Endothelial cell of umbilical vein (primary cell): ENCODE data around the gene VGLL4. TPM values are rescaled to one million over a fixed set of nuclear protein-coding genes. Genes with fewer than 3 reads are reported as not detected.

Source experiments
- BruUV-seq: library from RNA; stranded (reverse); fragments of 400-500 nt; replicated peaks from 2 replicates; lab custom pipeline; 2021; lab: Mats Ljungman, UMichigan
- CTCF ChIA-PET: fragments of 300-600, 350-600 bp; sonication (Branson Sonifier 250); formaldehyde crosslinking; loops from one replicate; lab custom pipeline; 2021; ENCODE audit warnings: antibody characterized with exemption, inconsistent platforms; lab: Charles Lee
- POLR2A ChIA-PET: fragments of 300-600, 350-600 bp; sonication (Branson Sonifier 250); formaldehyde crosslinking; loops from one replicate; lab custom pipeline; 2021; ENCODE audit warnings: antibody characterized with exemption, inconsistent platforms; lab: Charles Lee
- DNase-seq: peaks from one replicate; pipeline ENCODE4 v3.0.0-alpha.2; 2011; ENCODE audit warnings: low read depth, low spot score
- FAIRE-seq: peaks from 2 replicates; lab custom pipeline; 2011; peaks lifted over from hg19 to GRCh38; lab: Jason Lieb, UNC
- H2AFZ ChIP-seq: 2 replicates; pipeline ENCODE4 v1.6.0; 2012; ENCODE audit warnings: low read depth, low read length, control low read depth, inconsistent platforms
- H3K27ac ChIP-seq: 2 replicates; pipeline ENCODE4 v1.5.1; 2011; ENCODE audit warnings: low read depth, mild to moderate bottlenecking, control low read depth, low read length, moderate library complexity; ENCODE audit not compliant: insufficient read depth
- H3K27me3 ChIP-seq, 2 experiments: 2 replicates each; pipeline versions ENCODE4 v1.6.0 to v1.6.1; 2011; ENCODE audit warnings: low read length in 2 of 2, mixed read lengths in 1 of 2; ENCODE audit not compliant: control insufficient read depth in 2 of 2, insufficient read depth in 2 of 2
- H3K36me3 ChIP-seq, 2 experiments: 2 replicates in 1 of 2; 3 replicates in 1 of 2; pipeline ENCODE4 v1.5.1; 2011; ENCODE audit warnings: low read length in 2 of 2, mild to moderate bottlenecking in 1 of 2, moderate library complexity in 1 of 2; ENCODE audit not compliant: control insufficient read depth in 2 of 2, insufficient read depth in 2 of 2; ENCODE audit errors: extremely low read depth in 1 of 2
- H3K4me1 ChIP-seq: 3 replicates; pipeline ENCODE4 v1.5.1; 2011; ENCODE audit warnings: mild to moderate bottlenecking, low read length; ENCODE audit not compliant: control insufficient read depth, insufficient read depth; ENCODE audit errors: extremely low read depth
- H3K4me2 ChIP-seq: 2 replicates; pipeline ENCODE4 v1.6.1; 2011; ENCODE audit warnings: low read length, control low read depth, mixed read lengths; ENCODE audit not compliant: insufficient read depth
- H3K4me3 ChIP-seq, 3 experiments: fragments of 200-600 bp in 1 of 3; sonication (generic), shearing (Covaris generic) in 1 of 3; replicated peaks in 1 of 3; 2 replicates each; pipeline ENCODE4 v1.5.1; 2011 to 2016; ENCODE audit warnings: control low read depth in 3 of 3, low read length in 3 of 3, mild to moderate bottlenecking in 2 of 3, inconsistent platforms in 1 of 3, low read depth in 1 of 3, moderate library complexity in 1 of 3; ENCODE audit not compliant: insufficient read depth in 1 of 3
- H3K79me2 ChIP-seq: 2 replicates; pipeline ENCODE4 v1.6.0; 2012; ENCODE audit warnings: low read length, inconsistent platforms; ENCODE audit not compliant: control insufficient read depth, insufficient read depth
- H3K9ac ChIP-seq: replicated peaks from 2 replicates; pipeline ENCODE3; 2011; ENCODE audit warnings: low read length, control low read depth; ENCODE audit not compliant: insufficient read depth; ENCODE audit errors: extremely low read depth
- H3K9me1 ChIP-seq: replicated peaks from 3 replicates; pipeline ENCODE4 v1.6.0; 2011; ENCODE audit warnings: mild to moderate bottlenecking, low read length; ENCODE audit not compliant: control insufficient read depth, insufficient read depth; ENCODE audit errors: extremely low read depth
- H3K9me3 ChIP-seq: replicated peaks from 2 replicates; pipeline ENCODE4 v1.5.1; 2012; ENCODE audit warnings: low read length, inconsistent platforms; ENCODE audit not compliant: control insufficient read depth, insufficient read depth
- H4K20me1 ChIP-seq: replicated peaks from 2 replicates; pipeline ENCODE3; 2011; ENCODE audit warnings: mild to moderate bottlenecking, low read length; ENCODE audit not compliant: control insufficient read depth, insufficient read depth; ENCODE audit errors: extremely low read depth
- CTCF ChIP-seq, 2 donors: IDR thresholded peaks; 1 replicate in 1 of 2; 2 replicates in 1 of 2; pipeline ENCODE4 v1.5.1; 2011; ENCODE audit warnings: low read length in 2 of 2, mild to moderate bottlenecking in 2 of 2, moderate library complexity in 2 of 2, control low read depth in 1 of 2, inconsistent platforms in 1 of 2, low read depth in 1 of 2; ENCODE audit not compliant: insufficient read depth in 1 of 2; ENCODE audit errors: extremely low read depth in 1 of 2
- EZH2 ChIP-seq: IDR thresholded peaks from 2 replicates; pipeline ENCODE4 v1.6.1; 2012; ENCODE audit warnings: borderline replicate concordance, low read depth, mild to moderate bottlenecking, moderate library complexity, low read length, inconsistent platforms; ENCODE audit not compliant: severe bottlenecking
- FOS ChIP-seq: IDR thresholded peaks from 2 replicates; pipeline ENCODE4 v1.6.1; 2011; ENCODE audit warnings: mild to moderate bottlenecking, low read length, moderate library complexity, borderline replicate concordance; ENCODE audit not compliant: insufficient read depth
- GATA2 ChIP-seq: IDR thresholded peaks from 2 replicates; pipeline ENCODE4 v1.7.0; 2011; ENCODE audit warnings: low read depth, mild to moderate bottlenecking, moderate library complexity, mixed read lengths, low read length; ENCODE audit not compliant: insufficient read length, insufficient read depth
- JUN ChIP-seq: IDR thresholded peaks from 2 replicates; pipeline ENCODE4 v1.6.1; 2011; ENCODE audit warnings: borderline replicate concordance, low read depth; ENCODE audit not compliant: insufficient read length, insufficient read depth
- MAX ChIP-seq: IDR thresholded peaks from 2 replicates; pipeline ENCODE4 v1.6.1; 2011; ENCODE audit not compliant: insufficient read depth, insufficient read length
- MYC ChIP-seq: IDR thresholded peaks from one replicate; pipeline ENCODE4 v1.6.1; 2011; ENCODE audit warnings: mild to moderate bottlenecking, low read depth, low read length
- POLR2A ChIP-seq: IDR thresholded peaks from 2 replicates; pipeline ENCODE4 v1.6.1; 2012; ENCODE audit warnings: low read depth, mild to moderate bottlenecking, control low read depth, low read length
- POLR2AphosphoS5 ChIP-seq: IDR thresholded peaks from 2 replicates; pipeline ENCODE4 v1.6.1; 2012; ENCODE audit warnings: low read depth, mild to moderate bottlenecking, control low read depth, low read length, moderate library complexity; ENCODE audit not compliant: insufficient read depth
- dilution Hi-C: fragments of 300-500 bp; cut with MboI; formaldehyde crosslinking; loops from one replicate; pipeline ENCODE4 v1.15.0; 2019; ENCODE audit warnings: low sequenced_read_pairs; ENCODE audit not compliant: extremely low pct_ligation_motif_present
- intact Hi-C: fragments of 100-400 bp; cut with micrococcal nuclease; formaldehyde crosslinking; loops from one replicate; pipeline ENCODE4 v1.10.0; 2022
- polyA plus RNA-seq, 4 experiments: library from polyadenylated mRNA; depleted of rRNA in 3 of 4; stranded (reverse) in 3 of 4; unstranded in 1 of 4; fragments of >200 nt; gene quantifications; 2 replicates each; pipeline versions ENCODE4 v1.2.1 to v1.2.3, GENCODE V29; 2011 to 2012; ENCODE audit warnings: missing spikeins in 1 of 4
- total RNA-seq: library from RNA; stranded (reverse); gene quantifications from 2 replicates; pipeline ENCODE4 v1.2.3, GENCODE V29; 2021

Gene VGLL4
- total and polyA plus RNA-seq, 2 donors (not counting 3 experiments of a cell fraction or from before 2014, with no cell fraction given), result 67.0 to 78.9 TPM

DNA sequence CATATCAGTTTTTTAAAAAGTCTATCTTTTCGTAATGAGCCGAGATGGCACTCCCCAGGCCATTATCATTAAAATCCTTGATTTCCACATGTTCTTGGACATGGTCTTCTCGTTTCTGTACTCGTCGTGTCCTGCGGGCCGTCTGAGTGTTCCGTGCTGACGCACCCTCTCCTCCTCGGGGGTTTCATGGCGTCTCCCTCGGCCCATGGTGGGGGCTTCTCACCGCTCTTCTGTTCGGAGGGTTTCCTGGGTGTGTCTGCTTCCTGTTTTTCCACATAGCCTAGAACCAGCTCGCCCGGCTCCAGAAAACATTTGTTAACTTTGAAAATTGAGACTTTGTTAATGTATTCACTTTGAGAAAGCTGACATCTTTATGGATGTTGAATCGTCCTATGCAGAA, 92.7 kb downstream of the VGLL4 start:
- Histone ChIP-seq H3K79me2 (peaks cover 7% of the 10 kb centered on the region), H3K9me1 (no peaks in the 10 kb centered on the region), H3K4me3 (no peak overlapping the region), H3K27me3 (no peaks in the 10 kb centered on the region), H3K9ac (no peak overlapping the region), H3K36me3 (peaks cover 2 to 17% of the 10 kb centered on the region in 2 experiments), H2AFZ (no peak overlapping the region), H3K27ac (no peak overlapping the region), H4K20me1 (no peaks in the 10 kb centered on the region), H3K4me1 (peaks cover 17% of the 10 kb centered on the region), H3K4me2 (no peak overlapping the region), H3K9me3 (no peaks in the 10 kb centered on the region)
- FAIRE-seq, result no peak
- intact Hi-C loops, result no loop called here
- no peak for TF ChIP-seq MYC
- no peak for TF ChIP-seq JUN
- no peak for TF ChIP-seq CTCF (IDR thresholded peaks at IDR 0.05; ENCODE audit: extremely low read depth in 1 of 2, insufficient read depth in 1 of 2, low read depth in 1 of 2, low read length in 2 of 2)
- no peak for TF ChIP-seq POLR2AphosphoS5
- no peak for TF ChIP-seq EZH2
- no peak for TF ChIP-seq GATA2
- no peak for TF ChIP-seq POLR2A
- TF ChIP-seq MAX, result no peak
- TF ChIP-seq FOS, result no peak
- dilution Hi-C loops, result no loop called here
- ChIA-PET POLR2A (no interaction called here), CTCF (interaction anchor here (0.9 to 1.3 kb wide), 3 partner anchors 87 to 171 kb away, joined by 3 to 4 read pairs (median 3); no protein-coding TSS in a partner anchor)
- no peak for DNase-seq
- BruUV-seq, result no TSS peak
